ENCODE results near the gene AOPEP. TPM values are rescaled to one million over a fixed set of nuclear protein-coding genes. Genes with fewer than 3 reads are reported as not detected.

AOPEP gene
- total and polyA plus RNA-seq, 2 of the 13 experiments (the other 11 are each of a cell fraction or from before 2014, with no cell fraction given) = 22.2 to 41.6 TPM

DNA sequence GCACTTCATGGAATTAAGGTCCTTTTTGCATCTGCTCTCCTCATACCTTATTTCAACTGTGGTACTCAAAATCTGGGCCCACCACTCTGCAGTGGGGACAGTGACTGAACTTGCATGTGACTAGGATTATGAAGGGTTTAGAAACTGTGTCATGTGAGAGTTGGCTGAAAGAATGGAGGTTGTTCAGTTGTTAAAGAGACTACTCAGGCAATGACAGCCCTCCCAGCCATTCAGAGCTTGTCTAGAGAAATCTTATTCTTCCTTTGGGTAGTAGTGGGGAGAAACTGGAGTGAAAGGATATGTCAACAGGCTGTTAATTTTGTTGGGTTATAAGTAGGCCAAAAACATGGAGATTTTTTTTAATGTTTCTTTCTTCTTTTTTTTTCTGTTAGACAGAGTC lies 10.3 kb downstream of the AOPEP start:
- intact Hi-C loops (cut with micrococcal nuclease; ENCODE audit: unreplicated experiment) (no loop called here), in situ Hi-C loops (cut with HindIII; ENCODE audit: extremely low pct_ligation_motif_present, low pct_unique_long_range_greater_than_20kb) (no loop called here)
- Histone ChIP-seq H3K79me2 (ENCODE audit: insufficient read depth, low read length) (no peaks in the 10 kb centered on the region), H2AFZ (ENCODE audit: low read length) (no peak overlapping the region), H3K9me3 (ENCODE audit: low read length) (no peaks in the 10 kb centered on the region), H4K20me1 (ENCODE audit: insufficient read depth, low read length) (no peaks in the 10 kb centered on the region), H3K4me3 (replicated peaks in 1 of 3; ENCODE audit: insufficient read depth in 1 of 3, low read depth in 2 of 3, low read length in 3 of 3) (no peak overlapping the region), H3K9ac (ENCODE audit: insufficient read depth, low read depth, low read length) (no peak overlapping the region), H3K27ac (ENCODE audit: extremely low read length, insufficient read depth, low read length) (no peak overlapping the region), H3K4me1 (ENCODE audit: insufficient read depth, low read length) (peaks cover 15% of the 10 kb centered on the region), H3K4me2 (ENCODE audit: low read depth, low read length) (no peak overlapping the region), H3K27me3 (ENCODE audit: control insufficient read depth in 1 of 2, insufficient read depth in 2 of 2, low read length in 2 of 2) (no peaks in the 10 kb centered on the region), H3K36me3 (replicated peaks in 1 of 2; ENCODE audit: control insufficient read depth in 1 of 2, insufficient read depth in 2 of 2, low read length in 2 of 2) (peaks cover 0 to 4% of the 10 kb centered on the region in 2 experiments; a peak in 2 of 5 replicates)
- ATAC-seq (no peak), DNase-seq (ENCODE audit: low spot score) (no peak), FAIRE-seq (no peak)
- TF ChIP-seq MXD4 (CRISPR knock-in tag; IDR thresholded peaks at IDR 0.05) (no peak), ZIK1 (CRISPR knock-in tag; IDR thresholded peaks at IDR 0.05; ENCODE audit: borderline replicate concordance, low read depth) (no peak), HDAC1 (CRISPR knock-in tag; IDR thresholded peaks at IDR 0.05) (no peak), CHD4 (IDR thresholded peaks at IDR 0.05; ENCODE audit: borderline replicate concordance, low read length) (no peak), MEIS2 (CRISPR knock-in tag; IDR thresholded peaks at IDR 0.05) (no peak), ZNF543 (CRISPR knock-in tag; IDR thresholded peaks at IDR 0.05) (no peak)
- TF ChIP-seq, protein P1, sequence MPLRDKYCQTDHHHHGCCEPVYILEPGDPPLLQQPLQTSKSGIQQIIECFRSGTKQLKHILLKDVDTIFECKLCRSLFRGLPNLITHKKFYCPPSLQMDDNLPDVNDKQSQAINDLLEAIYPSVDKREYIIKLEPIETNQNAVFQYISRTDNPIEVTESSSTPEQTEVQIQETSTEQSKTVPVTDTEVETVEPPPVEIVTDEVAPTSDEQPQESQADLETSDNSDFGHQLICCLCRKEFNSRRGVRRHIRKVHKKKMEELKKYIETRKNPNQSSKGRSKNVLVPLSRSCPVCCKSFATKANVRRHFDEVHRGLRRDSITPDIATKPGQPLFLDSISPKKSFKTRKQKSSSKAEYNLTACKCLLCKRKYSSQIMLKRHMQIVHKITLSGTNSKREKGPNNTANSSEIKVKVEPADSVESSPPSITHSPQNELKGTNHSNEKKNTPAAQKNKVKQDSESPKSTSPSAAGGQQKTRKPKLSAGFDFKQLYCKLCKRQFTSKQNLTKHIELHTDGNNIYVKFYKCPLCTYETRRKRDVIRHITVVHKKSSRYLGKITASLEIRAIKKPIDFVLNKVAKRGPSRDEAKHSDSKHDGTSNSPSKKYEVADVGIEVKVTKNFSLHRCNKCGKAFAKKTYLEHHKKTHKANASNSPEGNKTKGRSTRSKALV (CRISPR knock-in tag; IDR thresholded peaks at IDR 0.05) = no peak
- BruUV-seq (replicated peaks) = no TSS peak
- ChIA-PET POLR2A (no interaction called here), CTCF (ENCODE audit: low intra/inter-chr PET ratio, low total read pairs) (no interaction called here)
